Measurements from ENCODE around the gene SV2C.

- TF ChIP-seq CTCF (IDR thresholded peaks at IDR 0.05) (no peak), POLR2AphosphoS5 (IDR thresholded peaks at IDR 0.05) (no peak), POLR2A (IDR thresholded peaks at IDR 0.05) (no peak), EP300 (IDR thresholded peaks at IDR 0.05) (no peak)
Measured at GRCh38 chr5:76236684-76237083, 153.5 kb downstream of the SV2C start.
